ENCODE data around the gene DHRS9. TPM values are rescaled to one million over a fixed set of nuclear protein-coding genes. Genes with fewer than 3 reads are reported as not detected.
"Not testable (repeated sequence)": the region's sequence is repeated elsewhere in the genome, so short reads cannot be mapped to it uniquely, and the experiment has no call there.

Gene DHRS9
- total RNA-seq, 6 donors from 2014 or later, result 2.1 to 24.2 (median 4.6) TPM

DNA sequence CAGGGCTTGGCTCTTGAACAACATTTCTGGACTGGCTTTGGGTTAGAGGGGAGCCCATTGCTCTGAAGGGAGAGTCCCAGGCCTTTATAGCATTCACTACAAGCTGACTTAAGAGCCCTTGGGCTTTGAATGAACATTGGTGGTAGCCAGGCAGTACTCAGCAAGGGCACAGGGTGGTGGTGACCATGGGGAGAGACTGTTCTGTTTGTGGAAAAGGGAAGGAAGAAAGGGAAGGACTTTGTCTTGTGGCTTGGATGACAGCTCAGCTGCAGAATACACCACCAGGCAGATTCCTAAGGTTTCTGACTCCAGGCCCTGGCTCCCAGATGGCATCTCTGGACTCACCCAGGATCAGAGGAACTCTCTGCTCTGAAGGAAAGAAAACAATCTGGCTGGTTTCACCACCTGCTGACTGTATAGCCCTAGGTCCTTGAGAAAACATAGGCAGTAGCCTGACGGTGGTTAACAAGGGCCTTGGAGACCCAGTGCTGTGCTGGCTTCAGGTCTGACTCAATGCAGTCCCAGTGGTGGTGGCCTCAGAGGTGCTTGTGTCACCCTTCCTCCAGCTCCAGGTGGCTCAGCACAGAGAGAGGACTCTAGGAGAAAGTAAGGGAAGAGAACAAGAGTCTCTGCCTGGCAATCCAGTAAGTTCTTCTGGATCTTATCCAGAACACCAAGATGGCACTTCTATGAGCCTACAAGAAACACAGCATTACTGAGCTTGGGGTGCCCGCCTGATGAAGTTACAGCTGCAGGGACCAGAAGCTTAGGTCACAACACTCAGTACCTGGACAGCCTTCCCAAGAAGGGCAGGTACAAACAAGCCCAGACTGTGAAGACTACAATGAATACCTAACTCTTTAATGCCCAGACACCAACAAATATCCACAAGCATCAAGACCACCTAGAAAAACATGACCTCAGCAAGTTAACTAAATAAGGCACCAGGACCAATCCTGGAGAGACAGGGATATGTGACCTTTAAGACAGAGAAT lies 21.8 kb upstream of the DHRS9 start:
- H3K36me3 ChIP-seq, result no peaks in the 10 kb centered on the region
- DNase-seq (no peak), ATAC-seq (ENCODE audit: low FRiP score in 2 of 2) (peak in 1 of 2 donors; percentile 69)
- no peak for TF ChIP-seq EP300 (IDR thresholded peaks at IDR 0.05)
- no peak for TF ChIP-seq POLR2A (IDR thresholded peaks at IDR 0.05)
- TF ChIP-seq, protein P1, sequence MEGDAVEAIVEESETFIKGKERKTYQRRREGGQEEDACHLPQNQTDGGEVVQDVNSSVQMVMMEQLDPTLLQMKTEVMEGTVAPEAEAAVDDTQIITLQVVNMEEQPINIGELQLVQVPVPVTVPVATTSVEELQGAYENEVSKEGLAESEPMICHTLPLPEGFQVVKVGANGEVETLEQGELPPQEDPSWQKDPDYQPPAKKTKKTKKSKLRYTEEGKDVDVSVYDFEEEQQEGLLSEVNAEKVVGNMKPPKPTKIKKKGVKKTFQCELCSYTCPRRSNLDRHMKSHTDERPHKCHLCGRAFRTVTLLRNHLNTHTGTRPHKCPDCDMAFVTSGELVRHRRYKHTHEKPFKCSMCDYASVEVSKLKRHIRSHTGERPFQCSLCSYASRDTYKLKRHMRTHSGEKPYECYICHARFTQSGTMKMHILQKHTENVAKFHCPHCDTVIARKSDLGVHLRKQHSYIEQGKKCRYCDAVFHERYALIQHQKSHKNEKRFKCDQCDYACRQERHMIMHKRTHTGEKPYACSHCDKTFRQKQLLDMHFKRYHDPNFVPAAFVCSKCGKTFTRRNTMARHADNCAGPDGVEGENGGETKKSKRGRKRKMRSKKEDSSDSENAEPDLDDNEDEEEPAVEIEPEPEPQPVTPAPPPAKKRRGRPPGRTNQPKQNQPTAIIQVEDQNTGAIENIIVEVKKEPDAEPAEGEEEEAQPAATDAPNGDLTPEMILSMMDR (IDR thresholded peaks at IDR 0.05), result no peak
- TF ChIP-seq POLR2AphosphoS5 (IDR thresholded peaks at IDR 0.05), result no peak
- WGBS, 2 donors, result 87 to 88% methylated on average over 2 of the region's 2 CpGs
- no peak overlapping the region for H3K27ac ChIP-seq
- no peaks in the 10 kb centered on the region for H3K27me3 ChIP-seq
- H3K4me1 ChIP-seq, result no peaks in the 10 kb centered on the region
- no peak overlapping the region for H3K4me3 ChIP-seq
- no peaks in the 10 kb centered on the region for H3K9me3 ChIP-seq

DNA sequence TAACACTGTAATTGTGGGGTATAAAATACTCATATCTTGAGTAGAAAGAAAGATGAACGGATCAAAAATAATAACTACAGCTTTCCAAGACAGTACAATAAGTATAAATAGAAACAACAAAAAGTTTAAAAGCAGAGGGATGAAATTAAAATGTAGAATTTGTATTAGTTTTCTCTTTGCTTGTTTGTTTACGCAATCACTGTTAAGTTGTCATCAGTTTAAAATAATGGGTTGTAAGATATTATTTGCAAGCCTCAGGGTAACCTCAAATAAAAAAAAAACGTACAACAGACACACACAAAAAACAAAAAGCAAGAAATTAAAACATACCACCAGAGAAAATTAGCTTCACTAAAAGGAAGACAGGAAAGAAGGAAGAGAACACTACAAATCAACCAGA lies 20.2 kb upstream of the DHRS9 start:
- Histone ChIP-seq H3K9me3 (peaks cover 0 to 3% (median under 1%) of the 10 kb centered on the region in 4 donors), H3K27ac (no peak overlapping the region), H3K27me3 (no peaks in the 10 kb centered on the region), H3K36me3 (no peaks in the 10 kb centered on the region), H3K4me3 (no peak overlapping the region), H3K4me1 (no peaks in the 10 kb centered on the region)
- WGBS, 2 donors, result 64 to 73% methylated on average over 3 of the region's 3 CpGs
- DNase-seq (no peak), ATAC-seq (ENCODE audit: low FRiP score in 2 of 2) (no peak)
- TF ChIP-seq POLR2A (IDR thresholded peaks at IDR 0.05), result no peak
- TF ChIP-seq POLR2AphosphoS5 (IDR thresholded peaks at IDR 0.05), result no peak
- TF ChIP-seq EP300 (IDR thresholded peaks at IDR 0.05), result no peak

DNA sequence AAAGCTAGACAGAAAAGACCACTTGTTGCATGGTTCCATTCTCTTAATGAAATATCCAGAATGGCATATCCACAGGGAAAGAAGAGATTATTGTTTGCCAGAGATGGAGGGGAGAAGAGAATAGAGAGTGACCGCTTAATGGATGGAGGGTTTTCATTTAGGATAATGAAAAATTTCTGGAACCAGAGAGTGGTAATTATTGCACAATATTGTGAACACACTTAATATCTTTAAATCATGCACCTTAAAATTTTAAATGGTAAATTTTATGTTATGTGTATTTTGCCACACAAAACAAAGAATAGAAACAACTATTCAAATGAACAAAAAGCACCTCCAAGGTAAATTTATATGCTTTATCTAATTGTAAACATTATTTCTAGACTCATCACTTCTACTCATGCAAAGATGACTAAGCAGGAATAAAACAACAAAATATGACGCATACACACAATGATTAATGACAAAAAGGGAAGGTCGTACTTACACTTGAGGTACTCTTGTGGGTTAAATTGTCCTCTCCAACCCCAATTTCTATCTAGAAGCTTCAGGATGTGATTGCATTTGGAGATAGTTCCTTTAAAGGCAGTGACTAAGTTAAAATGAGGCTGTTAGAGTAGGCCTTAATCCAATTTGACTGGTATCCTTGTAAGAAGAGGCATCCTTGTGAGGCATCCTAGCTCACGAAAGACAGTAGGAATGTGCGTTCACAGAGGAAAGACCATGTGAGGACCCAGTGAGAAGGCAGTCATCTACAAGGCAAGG lies 18.7 kb upstream of the DHRS9 start:
- 68 to 85% methylated on average over 5 of the region's 5 CpGs for WGBS, 2 donors
- peaks cover 0 to 12% (median 7%) of the 10 kb centered on the region in 4 donors for H3K9me3 ChIP-seq
- ATAC-seq (ENCODE audit: low FRiP score in 2 of 2), result no peak
- DNase-seq, result no peak
- no peaks in the 10 kb centered on the region for H3K36me3 ChIP-seq
- no peaks in the 10 kb centered on the region for H3K4me1 ChIP-seq
- TF ChIP-seq POLR2AphosphoS5 (IDR thresholded peaks at IDR 0.05), result no peak
- TF ChIP-seq, protein P1 (IDR thresholded peaks at IDR 0.05), result no peak
- TF ChIP-seq EP300 (IDR thresholded peaks at IDR 0.05), result no peak
- no peak for TF ChIP-seq POLR2A (IDR thresholded peaks at IDR 0.05)
- H3K27ac ChIP-seq, result no peak overlapping the region
- no peak overlapping the region for H3K4me3 ChIP-seq
- no peaks in the 10 kb centered on the region for H3K27me3 ChIP-seq

DNA sequence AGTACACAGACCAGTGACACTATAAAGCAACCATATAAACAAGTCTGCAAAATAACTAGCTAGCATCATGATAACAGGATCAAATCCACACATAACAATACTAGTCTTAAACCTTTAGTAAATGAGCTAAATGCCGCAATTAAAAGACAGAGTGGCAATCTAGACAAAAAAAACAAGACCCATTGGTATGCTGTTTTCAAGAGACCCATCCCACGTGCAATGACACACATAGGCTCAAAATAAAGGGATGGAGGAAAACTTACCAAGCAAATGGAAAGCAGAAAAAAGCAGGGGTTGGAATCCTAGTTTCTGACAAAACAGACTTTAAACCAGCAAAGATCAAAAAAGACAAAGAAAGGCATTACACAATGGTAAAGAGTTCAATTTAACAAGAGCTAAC lies 14.8 kb upstream of the DHRS9 start:
- WGBS, 2 donors, result 85 to 92% methylated on average over 2 of the region's 2 CpGs
- H3K4me1 ChIP-seq; H3K4me3 ChIP-seq; ATAC-seq (ENCODE audit: low FRiP score in 2 of 2); H3K27ac ChIP-seq; H3K36me3 ChIP-seq; H3K27me3 ChIP-seq; DNase-seq: not testable (repeated sequence)
- H3K9me3 ChIP-seq, result peaks cover 0 to 18% (median 7%) of the 10 kb centered on the region in 4 donors

GRCh38 chr2:169064199-169064598 lies 5.2 kb upstream of the DHRS9 start:
- ATAC-seq (ENCODE audit: low FRiP score in 2 of 2); H3K36me3 ChIP-seq; H3K4me1 ChIP-seq; H3K27ac ChIP-seq; H3K27me3 ChIP-seq; H3K9me3 ChIP-seq; H3K4me3 ChIP-seq: not testable (repeated sequence)
- peak in 1 of 2 donors; percentile 13 for DNase-seq
- 94 to 96% methylated on average over 17 of the region's 17 CpGs for WGBS, 2 donors

- H3K4me3 ChIP-seq, result no peak overlapping the region
- no peaks in the 10 kb centered on the region for H3K27me3 ChIP-seq
- no peaks in the 10 kb centered on the region for H3K4me1 ChIP-seq
- no peak overlapping the region for H3K27ac ChIP-seq
- H3K9me3 ChIP-seq, result no peaks in the 10 kb centered on the region
- DNase-seq (no peak), ATAC-seq (ENCODE audit: low FRiP score in 2 of 2) (no peak)
- TF ChIP-seq, protein P1 (IDR thresholded peaks at IDR 0.05), result no peak
- TF ChIP-seq POLR2A (IDR thresholded peaks at IDR 0.05), result no peak
- no peak for TF ChIP-seq POLR2AphosphoS5 (IDR thresholded peaks at IDR 0.05)
- TF ChIP-seq EP300 (IDR thresholded peaks at IDR 0.05), result no peak
- H3K36me3 ChIP-seq, result no peaks in the 10 kb centered on the region
- WGBS, 2 donors, result 57 to 58% methylated on average over 1 of the region's 1 CpG
Measured at GRCh38 chr2:169065422-169065821, 3.9 kb upstream of the DHRS9 start.
